Uterus (tissue), 4 donors: ENCODE measurements around the gene NUTM1. TPM values are rescaled to one million over a fixed set of nuclear protein-coding genes. Genes with fewer than 3 reads are reported as not detected.

Source experiments
- DNase-seq, 2 donors: peaks; one replicate each; pipeline ENCODE4 v3.0.0-alpha.2; 2019 to 2020
- H3K27ac ChIP-seq, 2 donors: fragments of 200-600 bp; sonication (generic); 1 replicate in 1 of 2; 2 replicates in 1 of 2; pipeline ENCODE4 v1.5.1; 2016 to 2018
- H3K27me3 ChIP-seq, 2 donors: fragments of 200-600 bp; sonication (generic); one replicate each; pipeline ENCODE4 v1.5.1; 2018 to 2019; ENCODE audit warnings: control low read depth in 1 of 2
- H3K36me3 ChIP-seq, 2 donors: fragments of 200-600 bp; sonication (generic); one replicate each; pipeline ENCODE4 v1.5.1; 2019; ENCODE audit warnings: control low read depth in 1 of 2
- H3K4me1 ChIP-seq, 2 donors: fragments of 200-600 bp; sonication (generic); one replicate each; pipeline ENCODE4 v1.5.1; 2018 to 2019; ENCODE audit warnings: control low read depth in 1 of 2
- H3K4me3 ChIP-seq, 2 donors: fragments of 200-600 bp; sonication (generic); 1 replicate in 1 of 2; 2 replicates in 1 of 2; pipeline ENCODE4 v1.5.1; 2018 to 2019; ENCODE audit warnings: mild to moderate bottlenecking in 1 of 2
- H3K9me3 ChIP-seq, 2 donors: fragments of 200-600 bp; sonication (generic); one replicate each; pipeline ENCODE4 v1.5.1; 2019; ENCODE audit warnings: control low read depth in 1 of 2
- POLR2A ChIP-seq, 2 donors: fragments of 450-650 bp; IDR thresholded peaks; one replicate each; pipeline ENCODE4 v1.6.1; 2016; ENCODE audit warnings: antibody characterized with exemption in 2 of 2, mild to moderate bottlenecking in 1 of 2, moderate library complexity in 1 of 2
- intact Hi-C: fragments of 100-400 bp; cut with DNase I; formaldehyde crosslinking; loops from one replicate; pipeline ENCODE4 v1.15.1; 2023; ENCODE audit warnings: low total_unique reads
- total RNA-seq, 4 donors: library from RNA; depleted of rRNA in 3 of 4; stranded (reverse); fragments of >200 nt in 3 of 4; gene quantifications; one replicate each; pipeline versions ENCODE4 v1.1.0 to v1.2.4, GENCODE V29; 2014 to 2023
- TF ChIP-seq, protein P1 (sequence below), 4 experiments: fragments of 200-600 bp in 2 of 4; fragments of 450-650 bp in 2 of 4; sonication (generic) in 2 of 4; IDR thresholded peaks; one replicate each; pipeline ENCODE4 v1.5.1; 2016 to 2019; ENCODE audit warnings: antibody characterized with exemption in 4 of 4, mild to moderate bottlenecking in 2 of 4, moderate library complexity in 1 of 4
- donor health status: DM: yes; HTN: yes; CAD: no.

The NUTM1 gene
- total RNA-seq, 4 donors from 2014 or later: not detected

DNA sequence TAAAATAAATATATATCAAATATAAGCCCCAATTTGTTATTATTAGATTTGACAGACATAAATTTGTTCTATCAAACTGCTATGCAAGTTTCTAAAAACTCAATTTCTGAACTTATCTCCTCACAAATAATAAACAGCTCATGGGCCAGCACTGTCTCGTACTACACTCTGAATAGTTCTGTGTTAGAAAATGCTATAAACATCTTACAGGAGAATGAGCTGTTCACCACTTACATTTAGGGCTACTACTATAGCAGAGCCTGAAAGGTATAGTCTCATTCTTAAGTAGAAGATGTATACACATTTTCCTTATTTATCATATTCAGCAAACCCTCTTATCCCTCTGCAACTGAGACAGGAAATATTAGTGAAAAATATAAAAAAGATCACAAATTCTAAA lies 18.2 kb upstream of the NUTM1 start:
- Histone ChIP-seq H3K4me1 (no peaks in the 10 kb centered on the region), H3K9me3 (no peaks in the 10 kb centered on the region), H3K27ac (no peak overlapping the region), H3K36me3 (no peaks in the 10 kb centered on the region), H3K27me3 (no peaks in the 10 kb centered on the region), H3K4me3 (no peak overlapping the region)
- DNase-seq: no peak
- TF ChIP-seq, protein P1, sequence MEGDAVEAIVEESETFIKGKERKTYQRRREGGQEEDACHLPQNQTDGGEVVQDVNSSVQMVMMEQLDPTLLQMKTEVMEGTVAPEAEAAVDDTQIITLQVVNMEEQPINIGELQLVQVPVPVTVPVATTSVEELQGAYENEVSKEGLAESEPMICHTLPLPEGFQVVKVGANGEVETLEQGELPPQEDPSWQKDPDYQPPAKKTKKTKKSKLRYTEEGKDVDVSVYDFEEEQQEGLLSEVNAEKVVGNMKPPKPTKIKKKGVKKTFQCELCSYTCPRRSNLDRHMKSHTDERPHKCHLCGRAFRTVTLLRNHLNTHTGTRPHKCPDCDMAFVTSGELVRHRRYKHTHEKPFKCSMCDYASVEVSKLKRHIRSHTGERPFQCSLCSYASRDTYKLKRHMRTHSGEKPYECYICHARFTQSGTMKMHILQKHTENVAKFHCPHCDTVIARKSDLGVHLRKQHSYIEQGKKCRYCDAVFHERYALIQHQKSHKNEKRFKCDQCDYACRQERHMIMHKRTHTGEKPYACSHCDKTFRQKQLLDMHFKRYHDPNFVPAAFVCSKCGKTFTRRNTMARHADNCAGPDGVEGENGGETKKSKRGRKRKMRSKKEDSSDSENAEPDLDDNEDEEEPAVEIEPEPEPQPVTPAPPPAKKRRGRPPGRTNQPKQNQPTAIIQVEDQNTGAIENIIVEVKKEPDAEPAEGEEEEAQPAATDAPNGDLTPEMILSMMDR (IDR thresholded peaks at IDR 0.05): no peak
- no peak for TF ChIP-seq POLR2A (IDR thresholded peaks at IDR 0.05)
- intact Hi-C loops: no loop called here

GRCh38 chr15:34325368-34325767 lies 17.7 kb upstream of the NUTM1 start:
- no peak overlapping the region for H3K4me3 ChIP-seq
- DNase-seq: no peak
- no peaks in the 10 kb centered on the region for H3K27me3 ChIP-seq
- no peaks in the 10 kb centered on the region for H3K36me3 ChIP-seq
- intact Hi-C loops: no loop called here
- H3K27ac ChIP-seq: no peak overlapping the region
- H3K4me1 ChIP-seq: no peaks in the 10 kb centered on the region
- TF ChIP-seq, protein P1 (IDR thresholded peaks at IDR 0.05): no peak
- no peaks in the 10 kb centered on the region for H3K9me3 ChIP-seq

GRCh38 chr15:34327906-34328305 lies 15.2 kb upstream of the NUTM1 start:
- Histone ChIP-seq H3K27me3 (no peaks in the 10 kb centered on the region), H3K36me3 (no peaks in the 10 kb centered on the region), H3K9me3 (no peaks in the 10 kb centered on the region), H3K4me3 (no peak overlapping the region), H3K4me1 (no peaks in the 10 kb centered on the region), H3K27ac (no peak overlapping the region)
- no peak for TF ChIP-seq POLR2A (IDR thresholded peaks at IDR 0.05)
- TF ChIP-seq, protein P1 (IDR thresholded peaks at IDR 0.05): no peak
- intact Hi-C loops: no loop called here
- no peak for DNase-seq

GRCh38 chr15:34329006-34329405 lies 14.1 kb upstream of the NUTM1 start:
- H3K27ac ChIP-seq: no peak overlapping the region
- intact Hi-C loops: no loop called here
- H3K27me3 ChIP-seq: no peaks in the 10 kb centered on the region
- TF ChIP-seq, protein P1 (IDR thresholded peaks at IDR 0.05): no peak
- no peak for TF ChIP-seq POLR2A (IDR thresholded peaks at IDR 0.05)
- no peak for DNase-seq
- no peak overlapping the region for H3K4me3 ChIP-seq
- H3K4me1 ChIP-seq: no peaks in the 10 kb centered on the region
- no peaks in the 10 kb centered on the region for H3K36me3 ChIP-seq
- no peaks in the 10 kb centered on the region for H3K9me3 ChIP-seq

DNA sequence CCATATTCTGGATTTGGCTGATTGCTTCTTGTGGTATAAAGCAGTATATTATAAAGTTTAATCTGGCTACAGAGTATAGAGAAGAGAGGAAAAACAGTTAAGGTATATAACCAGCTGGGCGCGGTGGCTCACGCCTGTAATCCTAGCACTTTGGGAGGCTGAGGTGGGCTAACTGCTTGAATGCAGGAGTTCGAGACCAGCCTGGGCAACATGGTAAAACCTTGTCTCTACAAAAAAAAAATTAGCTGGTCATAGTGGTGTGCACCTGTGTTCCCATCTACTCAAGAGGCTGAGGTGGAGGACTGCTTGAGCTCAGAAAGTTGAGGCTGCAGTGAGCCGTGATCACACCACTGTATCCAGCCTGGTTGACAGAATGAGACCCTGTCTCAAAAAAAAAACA lies 12.8 kb upstream of the NUTM1 start:
- intact Hi-C loops: no loop called here
- no peak overlapping the region for H3K27ac ChIP-seq
- TF ChIP-seq, protein P1 (IDR thresholded peaks at IDR 0.05): no peak
- no peak for TF ChIP-seq POLR2A (IDR thresholded peaks at IDR 0.05)
- no peaks in the 10 kb centered on the region for H3K36me3 ChIP-seq
- no peaks in the 10 kb centered on the region for H3K9me3 ChIP-seq
- no peaks in the 10 kb centered on the region for H3K27me3 ChIP-seq
- no peaks in the 10 kb centered on the region for H3K4me1 ChIP-seq
- DNase-seq: no peak
- no peak overlapping the region for H3K4me3 ChIP-seq
